Measurements from ENCODE around the gene REC8. TPM values are rescaled to one million over a fixed set of nuclear protein-coding genes. Genes with fewer than 3 reads are reported as not detected.

REC8 gene
- total RNA-seq, 1 experiment from 2014 or later, result 2.5 TPM

- H3K36me3 ChIP-seq, result peaks cover 22% of the 10 kb centered on the region
- peaks cover 13% of the 10 kb centered on the region for H3K4me1 ChIP-seq
- no peaks in the 10 kb centered on the region for H3K27me3 ChIP-seq
- no peaks in the 10 kb centered on the region for H3K9me3 ChIP-seq (replicated peaks)
- peak within 1 kb of the TSS; percentile 38 for H3K27ac ChIP-seq
- peak within 1 kb of the TSS; percentile 40 for H3K4me3 ChIP-seq
- peak; percentile 95 to 99 for DNase-seq
Observed at GRCh38 chr14:24160850-24161804, 10.8 kb upstream of the REC8 start, which contains the start of gene IRF9. Gene IRF9, plus strand, starts transcription at chr14:24161265. Its CDS starts 880 bp downstream, at chr14:24162145.

- H3K9me3 ChIP-seq (replicated peaks), result no peaks in the 10 kb centered on the region
- H3K27me3 ChIP-seq, result no peaks in the 10 kb centered on the region
- H3K4me3 ChIP-seq, result no peak overlapping the region
- peaks cover 13% of the 10 kb centered on the region for H3K4me1 ChIP-seq
- peaks cover 15% of the 10 kb centered on the region for H3K36me3 ChIP-seq
- DNase-seq, result no peak
- H3K27ac ChIP-seq, result no peak overlapping the region
Observed at GRCh38 chr14:24162093-24162492, 9.8 kb upstream of the REC8 start.

GRCh38 chr14:24164518-24164991, 7.3 kb upstream of the REC8 start:
- Histone ChIP-seq H3K27me3 (no peaks in the 10 kb centered on the region), H3K4me3 (no peak overlapping the region), H3K9me3 (replicated peaks) (no peaks in the 10 kb centered on the region), H3K36me3 (peaks cover 2% of the 10 kb centered on the region; the same call in 1 of the 2 replicates), H3K4me1 (peaks cover 13% of the 10 kb centered on the region), H3K27ac (no peak overlapping the region)
- DNase-seq, result no peak

DNA sequence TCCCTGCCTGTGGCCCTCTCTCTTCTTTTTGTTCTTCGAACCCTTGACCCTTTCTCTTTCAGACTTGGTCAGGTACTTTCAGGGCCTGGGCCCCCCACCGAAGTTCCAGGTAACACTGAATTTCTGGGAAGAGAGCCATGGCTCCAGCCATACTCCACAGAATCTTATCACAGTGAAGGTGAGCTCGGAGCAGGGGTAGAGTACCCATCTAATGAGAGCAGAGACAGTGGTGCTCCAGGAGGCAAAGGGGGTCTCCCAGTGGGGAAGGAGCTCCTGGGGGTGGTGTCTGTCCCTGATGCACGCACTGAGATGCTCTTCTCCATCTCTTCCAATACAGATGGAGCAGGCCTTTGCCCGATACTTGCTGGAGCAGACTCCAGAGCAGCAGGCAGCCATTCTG, 6.1 kb upstream of the REC8 start:
- Histone ChIP-seq H3K4me3 (no peak overlapping the region), H3K36me3 (peaks cover 2% of the 10 kb centered on the region; the same call in 1 of the 2 replicates)

GRCh38 chr14:24167469-24168114, 4.3 kb upstream of the REC8 start:
- no peak overlapping the region for H3K27ac ChIP-seq
- DNase-seq, result no peak
- no peak overlapping the region for H3K4me3 ChIP-seq
- H3K36me3 ChIP-seq, result peaks cover 2% of the 10 kb centered on the region; the same call in 1 of the 2 replicates
- no peaks in the 10 kb centered on the region for H3K27me3 ChIP-seq
- H3K9me3 ChIP-seq (replicated peaks), result no peaks in the 10 kb centered on the region
- H3K4me1 ChIP-seq, result no peaks in the 10 kb centered on the region

More for the DNA sequence above, 6.1 kb upstream of the REC8 start:
- peaks cover 8% of the 10 kb centered on the region for H3K4me1 ChIP-seq
- H3K27me3 ChIP-seq, result no peaks in the 10 kb centered on the region
- no peaks in the 10 kb centered on the region for H3K9me3 ChIP-seq (replicated peaks)
- no peak overlapping the region for H3K27ac ChIP-seq
- DNase-seq, result no peak

DNA sequence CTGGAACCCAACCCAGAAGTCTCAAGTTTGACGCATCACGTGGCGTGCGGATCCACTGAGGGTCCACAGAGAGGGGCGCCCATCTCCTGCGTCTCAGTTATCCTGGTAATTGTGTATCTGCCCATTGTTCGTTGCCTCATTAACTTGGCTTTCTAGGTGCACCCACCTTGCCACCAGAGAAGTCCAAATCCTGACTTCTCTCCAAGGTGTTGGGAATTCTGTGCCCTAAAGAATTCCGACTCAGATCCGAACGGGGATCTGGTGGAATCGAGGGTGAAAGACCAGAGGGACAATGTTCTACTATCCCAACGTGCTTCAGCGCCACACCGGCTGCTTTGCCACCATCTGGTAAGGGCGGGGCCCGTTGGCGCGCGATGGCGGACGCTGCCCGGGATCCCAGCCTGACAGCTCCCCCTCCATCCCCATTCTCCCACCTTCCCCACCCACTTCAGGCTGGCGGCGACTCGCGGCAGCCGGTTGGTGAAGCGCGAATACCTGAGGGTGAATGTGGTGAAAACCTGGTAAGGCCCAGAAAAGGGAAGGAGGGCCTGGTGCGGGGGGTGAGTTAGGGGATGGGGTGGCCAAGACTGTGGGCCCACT, 481 bp downstream of the REC8 start:
- Histone ChIP-seq H3K4me3 (no peak overlapping the region), H3K36me3 (no peaks in the 10 kb centered on the region; the same call in 1 of the 2 replicates), H3K9me3 (replicated peaks) (no peaks in the 10 kb centered on the region), H3K27ac (no peak overlapping the region), H3K4me1 (no peaks in the 10 kb centered on the region), H3K27me3 (no peaks in the 10 kb centered on the region)
- DNase-seq, result no peak

DNA sequence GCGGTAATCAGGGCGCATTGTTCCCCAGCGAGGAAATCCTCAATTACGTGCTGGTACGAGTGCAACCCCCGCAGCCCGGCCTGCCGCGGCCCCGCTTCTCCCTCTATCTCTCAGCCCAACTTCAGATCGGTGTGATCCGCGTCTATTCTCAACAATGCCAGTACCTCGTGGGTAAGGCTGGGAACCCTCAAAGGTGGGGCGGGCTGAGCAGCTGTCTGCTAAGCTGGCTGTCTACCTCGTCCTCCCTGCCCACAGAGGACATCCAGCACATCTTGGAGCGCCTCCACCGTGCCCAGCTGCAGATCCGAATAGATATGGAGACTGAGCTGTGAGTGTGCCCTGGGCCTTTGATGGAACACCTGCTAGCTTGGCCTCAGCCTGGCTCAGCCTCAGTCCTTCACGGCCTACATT, 996 bp downstream of the REC8 start:
- H3K4me1 ChIP-seq, result no peaks in the 10 kb centered on the region
- H3K9me3 ChIP-seq (replicated peaks), result no peaks in the 10 kb centered on the region
- H3K27me3 ChIP-seq, result no peaks in the 10 kb centered on the region
- H3K4me3 ChIP-seq, result no peak overlapping the region
- no peak for DNase-seq
- no peak overlapping the region for H3K27ac ChIP-seq
- H3K36me3 ChIP-seq, result no peaks in the 10 kb centered on the region; the same call in 1 of the 2 replicates

GRCh38 chr14:24176599-24176998, 4.7 kb downstream of the REC8 start:
- H3K4me3 ChIP-seq, result no peak overlapping the region
- H3K4me1 ChIP-seq, result no peaks in the 10 kb centered on the region
- no peak overlapping the region for H3K27ac ChIP-seq
- no peak for DNase-seq
- H3K27me3 ChIP-seq, result no peaks in the 10 kb centered on the region
- H3K36me3 ChIP-seq, result peaks cover 23% of the 10 kb centered on the region
- no peaks in the 10 kb centered on the region for H3K9me3 ChIP-seq (replicated peaks)

GRCh38 chr14:24177041-24177825, 5.4 kb downstream of the REC8 start:
- no peak for DNase-seq
- H3K27ac ChIP-seq, result no peak overlapping the region
- H3K4me1 ChIP-seq, result no peaks in the 10 kb centered on the region
- H3K9me3 ChIP-seq (replicated peaks), result no peaks in the 10 kb centered on the region
- no peak overlapping the region for H3K4me3 ChIP-seq
- no peaks in the 10 kb centered on the region for H3K27me3 ChIP-seq
- H3K36me3 ChIP-seq, result peaks cover 23% of the 10 kb centered on the region

DNA sequence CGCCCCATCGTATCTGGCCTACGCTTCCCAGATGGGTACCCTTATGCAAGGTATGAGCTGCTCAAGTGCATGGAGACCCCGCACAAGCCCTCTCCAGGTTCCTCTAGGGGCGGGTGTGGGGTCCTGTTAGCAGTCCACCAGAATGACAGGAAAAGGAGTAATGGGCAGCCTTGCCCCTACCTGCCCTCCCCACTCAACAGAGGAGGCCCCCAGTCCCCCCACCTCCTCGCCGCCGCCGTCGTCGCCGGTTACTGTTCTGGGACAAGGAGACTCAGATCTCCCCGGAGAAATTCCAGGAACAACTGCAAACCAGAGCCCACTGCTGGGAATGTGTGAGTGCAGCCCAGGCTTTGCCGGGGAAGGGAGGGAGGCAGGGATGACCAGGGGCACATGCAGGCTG, 6.0 kb downstream of the REC8 start:
- Histone ChIP-seq H3K27me3 (no peaks in the 10 kb centered on the region), H3K9me3 (replicated peaks) (no peaks in the 10 kb centered on the region), H3K36me3 (peaks cover 24% of the 10 kb centered on the region), H3K4me1 (no peaks in the 10 kb centered on the region), H3K27ac (no peak overlapping the region), H3K4me3 (no peak overlapping the region)
- DNase-seq, result no peak

GRCh38 chr14:24178399-24179178, 6.7 kb downstream of the REC8 start:
- no peak overlapping the region for H3K4me3 ChIP-seq
- H3K27me3 ChIP-seq, result no peaks in the 10 kb centered on the region
- H3K9me3 ChIP-seq (replicated peaks), result no peaks in the 10 kb centered on the region
- no peak for DNase-seq
- H3K27ac ChIP-seq, result no peak overlapping the region
- H3K36me3 ChIP-seq, result peaks cover 31% of the 10 kb centered on the region
- no peaks in the 10 kb centered on the region for H3K4me1 ChIP-seq

GRCh38 chr14:24179294-24179960, 7.5 kb downstream of the REC8 start:
- DNase-seq, result no peak
- Histone ChIP-seq H3K36me3 (peaks cover 36% of the 10 kb centered on the region), H3K4me1 (no peaks in the 10 kb centered on the region), H3K4me3 (no peak overlapping the region), H3K27me3 (no peaks in the 10 kb centered on the region), H3K9me3 (replicated peaks) (no peaks in the 10 kb centered on the region), H3K27ac (no peak overlapping the region)
